Thoracic aorta (tissue), 2 donors: Measurements from ENCODE around the gene RNASE7. TPM values are rescaled to one million over a fixed set of nuclear protein-coding genes. Genes with fewer than 3 reads are reported as not detected.

Experiments used
- ATAC-seq: fragments of 150-250 bp; one replicate; pipeline ENCODE4 v1.8.0; 2017; ENCODE audit warnings: low read depth; ENCODE audit not compliant: insufficient number of reproducible peaks, low FRiP score
- DNase-seq: peaks from one replicate; pipeline ENCODE4 v3.0.0-alpha.2; 2020; ENCODE audit warnings: low spot score
- H3K27ac ChIP-seq, 2 donors: fragments of 200-600 bp; sonication (generic); 1 replicate in 1 of 2; 2 replicates in 1 of 2; pipeline ENCODE4 v1.5.1; 2016; ENCODE audit warnings: mild to moderate bottlenecking in 2 of 2, moderate library complexity in 2 of 2
- H3K27me3 ChIP-seq: fragments of 200-600 bp; sonication (generic); replicated peaks from 2 replicates; pipeline ENCODE4 v1.6.0; 2016; ENCODE audit warnings: mild to moderate bottlenecking; ENCODE audit not compliant: insufficient read depth
- H3K36me3 ChIP-seq: fragments of 200-600 bp; sonication (generic); one replicate; pipeline ENCODE4 v1.5.1; 2016
- H3K4me1 ChIP-seq, 2 donors: fragments of 200-600 bp; sonication (generic); 1 replicate in 1 of 2; 2 replicates in 1 of 2; pipeline versions ENCODE4 v1.5.1 to v1.6.0; 2016; ENCODE audit warnings: low read depth in 2 of 2, mild to moderate bottlenecking in 1 of 2; ENCODE audit not compliant: control insufficient read depth in 1 of 2
- H3K4me3 ChIP-seq: fragments of 200-600 bp; sonication (generic); 2 replicates; pipeline ENCODE4 v1.5.1; 2016; ENCODE audit warnings: mild to moderate bottlenecking
- H3K9me3 ChIP-seq: fragments of 200-600 bp; sonication (generic); 2 replicates; pipeline ENCODE4 v1.5.1; 2016
- CTCF ChIP-seq: fragments of 200-600 bp; sonication (generic); IDR thresholded peaks from one replicate; pipeline ENCODE4 v1.5.1; 2019; ENCODE audit warnings: antibody characterized with exemption
- total RNA-seq, 2 donors: library from RNA; depleted of rRNA; stranded (reverse); fragments of >200 nt; gene quantifications; one replicate each; pipeline versions ENCODE4 v1.1.0 to v1.2.3, GENCODE V29; 2016

Gene RNASE7
- total RNA-seq, 2 donors from 2014 or later, result 0.27 TPM; not detected in 1

GRCh38 chr14:21023174-21023573 lies 19.0 kb upstream of the RNASE7 start:
- DNase-seq (no peak), ATAC-seq (no peak)
- peak overlapping the region; percentile 89 to 94 for H3K27ac ChIP-seq
- H3K9me3 ChIP-seq, result no peaks in the 10 kb centered on the region
- TF ChIP-seq CTCF, result no peak
- no peak overlapping the region for H3K4me3 ChIP-seq
- no peaks in the 10 kb centered on the region for H3K27me3 ChIP-seq
- peaks cover 28% of the 10 kb centered on the region for H3K36me3 ChIP-seq
- peaks cover 11 to 39% of the 10 kb centered on the region in 2 donors for H3K4me1 ChIP-seq

GRCh38 chr14:21023817-21024584 lies 18.2 kb upstream of the RNASE7 start:
- H3K9me3 ChIP-seq, result no peaks in the 10 kb centered on the region
- H3K36me3 ChIP-seq, result peaks cover 23% of the 10 kb centered on the region
- H3K27ac ChIP-seq, result peak overlapping the region; percentile 89 to 94
- H3K4me3 ChIP-seq, result peak overlapping the region; percentile 99
- peaks cover 11 to 39% of the 10 kb centered on the region in 2 donors for H3K4me1 ChIP-seq
- DNase-seq (no peak), ATAC-seq (no peak)
- no peak for TF ChIP-seq CTCF
- no peaks in the 10 kb centered on the region for H3K27me3 ChIP-seq

- DNase-seq (no peak), ATAC-seq (peak; percentile 26)
- H3K9me3 ChIP-seq, result no peaks in the 10 kb centered on the region
- no peak for TF ChIP-seq CTCF
- H3K4me1 ChIP-seq, result peaks cover 11 to 39% of the 10 kb centered on the region in 2 donors
- H3K4me3 ChIP-seq, result peak within 1 kb of the TSS; percentile 99
- H3K27ac ChIP-seq, result peak within 1 kb of the TSS; percentile 89 to 94
- H3K27me3 ChIP-seq, result no peaks in the 10 kb centered on the region
- peaks cover 15% of the 10 kb centered on the region for H3K36me3 ChIP-seq
Measured at GRCh38 chr14:21024585-21025370, 17.4 kb upstream of the RNASE7 start, which contains the start of gene NDRG2. NDRG2 (minus strand) TSS chr14:21025061; CDS start chr14:21023315, 1,746 bp downstream.

- DNase-seq (no peak), ATAC-seq (peak; percentile 64)
- H3K36me3 ChIP-seq, result peaks cover 12% of the 10 kb centered on the region
- no peak for TF ChIP-seq CTCF
- H3K9me3 ChIP-seq, result no peaks in the 10 kb centered on the region
- H3K4me3 ChIP-seq, result peak overlapping the region; percentile 99
- H3K4me1 ChIP-seq, result peaks cover 11 to 39% of the 10 kb centered on the region in 2 donors
- H3K27me3 ChIP-seq, result no peaks in the 10 kb centered on the region
- peak overlapping the region; percentile 89 to 94 for H3K27ac ChIP-seq
Measured at GRCh38 chr14:21025371-21026273, 16.5 kb upstream of the RNASE7 start.
